H1 (cell line): Measurements from ENCODE around the gene ASB7. TPM values are rescaled to one million over a fixed set of nuclear protein-coding genes. Genes with fewer than 3 reads are reported as not detected.
A peak's percentile ranks its signal among the peaks of the same experiment; 100 is the strongest.

ENCODE experiments used
- CTCF ChIA-PET: fragments of 300-600 bp; sonication (Branson Sonifier 250); formaldehyde crosslinking; loops from one replicate; lab custom pipeline; 2021; ENCODE audit not compliant: partially characterized antibody; lab: Charles Lee
- POLR2A ChIA-PET: fragments of 300-600 bp; sonication (Branson Sonifier 250); formaldehyde crosslinking; loops from one replicate; lab custom pipeline; 2021; ENCODE audit warnings: inconsistent platforms; ENCODE audit not compliant: partially characterized antibody; lab: Charles Lee
- DNase-seq, 2 experiments: peaks; one replicate each; pipeline versions ENCODE4 v3.0.0 to v3.0.0-alpha.2; 2010 to 2022; ENCODE audit warnings: low spot score in 2 of 2, low read depth in 1 of 2, mixed read lengths in 1 of 2
- FAIRE-seq: peaks from 2 replicates; lab custom pipeline; 2011; peaks lifted over from hg19 to GRCh38; lab: Jason Lieb, UNC
- H2AFZ ChIP-seq: 2 replicates; pipeline ENCODE4 v1.8.1; 2012; ENCODE audit warnings: low read length, inconsistent platforms
- H2AK5ac ChIP-seq: 2 replicates; pipeline ENCODE4 v1.6.1; 2013; ENCODE audit warnings: low read depth, low read length
- H2BK120ac ChIP-seq: replicated peaks from 2 replicates; pipeline ENCODE3; 2013; ENCODE audit warnings: low read depth, low read length, inconsistent platforms
- H2BK12ac ChIP-seq: 2 replicates; pipeline ENCODE4 v1.6.1; 2013; ENCODE audit warnings: low read depth, low read length
- H2BK15ac ChIP-seq: 2 replicates; pipeline ENCODE4 v1.6.1; 2013; ENCODE audit warnings: low read length
- H2BK20ac ChIP-seq: 2 replicates; pipeline ENCODE4 v1.6.1; 2013; ENCODE audit warnings: low read length
- H2BK5ac ChIP-seq: 2 replicates; pipeline ENCODE4 v1.6.1; 2013; ENCODE audit warnings: low read depth, low read length
- H3K14ac ChIP-seq: 2 replicates; pipeline ENCODE4 v1.6.1; 2013; ENCODE audit warnings: inconsistent platforms; ENCODE audit not compliant: insufficient read length
- H3K18ac ChIP-seq: 2 replicates; pipeline ENCODE4 v1.6.1; 2013; ENCODE audit warnings: low read length; ENCODE audit errors: extremely low read depth
- H3K23ac ChIP-seq: 2 replicates; pipeline ENCODE4 v1.6.1; 2013; ENCODE audit warnings: inconsistent platforms; ENCODE audit not compliant: insufficient read length
- H3K23me2 ChIP-seq: 2 replicates; pipeline ENCODE4 v1.6.1; 2013; ENCODE audit warnings: low read depth, low read length
- H3K27ac ChIP-seq: 2 replicates; pipeline ENCODE4 v1.6.1; 2011; ENCODE audit warnings: low read depth, low read length, inconsistent platforms
- H3K27me3 ChIP-seq, 4 experiments: replicated peaks in 1 of 4; 1 replicate in 1 of 4; 2 replicates in 3 of 4; pipeline versions ENCODE4 v1.6.1 to v1.8.1; 2011 to 2013; ENCODE audit warnings: low read length in 3 of 4, mild to moderate bottlenecking in 3 of 4, inconsistent platforms in 2 of 4, mixed read lengths in 2 of 4, moderate library complexity in 1 of 4; ENCODE audit not compliant: control insufficient read depth in 3 of 4, insufficient read depth in 3 of 4; ENCODE audit errors: extremely low read depth in 1 of 4
- H3K36me3 ChIP-seq, 4 experiments: 2 replicates each; pipeline versions ENCODE4 v1.6.1 to v1.8.1; 2011 to 2013; ENCODE audit warnings: mild to moderate bottlenecking in 4 of 4, low read length in 3 of 4, moderate library complexity in 2 of 4, control low read depth in 1 of 4, inconsistent platforms in 1 of 4; ENCODE audit not compliant: insufficient read depth in 4 of 4, control insufficient read depth in 2 of 4
- H3K4ac ChIP-seq: replicated peaks from 2 replicates; pipeline ENCODE3; 2013; ENCODE audit warnings: low read length, low read depth, mixed read lengths, inconsistent platforms; ENCODE audit not compliant: insufficient read length
- H3K4me1 ChIP-seq, 4 experiments: replicated peaks in 1 of 4; 1 replicate in 1 of 4; 2 replicates in 3 of 4; pipeline versions ENCODE4 v1.6.1 to v1.8.1; 2011 to 2013; ENCODE audit warnings: low read length in 3 of 4, inconsistent platforms in 2 of 4, mixed read lengths in 1 of 4; ENCODE audit not compliant: insufficient read depth in 4 of 4, control insufficient read depth in 3 of 4
- H3K4me2 ChIP-seq, 2 experiments: 2 replicates each; pipeline versions ENCODE4 v1.6.1 to v1.8.1; 2011 to 2013; ENCODE audit warnings: low read depth in 2 of 2, low read length in 2 of 2, control low read depth in 1 of 2, inconsistent platforms in 1 of 2, mild to moderate bottlenecking in 1 of 2; ENCODE audit not compliant: insufficient read depth in 1 of 2
- H3K4me3 ChIP-seq, 4 experiments: fragments of 200-600, 300-600 bp in 1 of 4; sonication (generic), shearing (Covaris generic), sonication (Bioruptor Twin) in 1 of 4; 2 replicates each; pipeline versions ENCODE4 v1.5.1 to v1.8.1; 2011 to 2016; ENCODE audit warnings: low read length in 4 of 4, low read depth in 3 of 4, control low read depth in 2 of 4, inconsistent platforms in 2 of 4, mild to moderate bottlenecking in 2 of 4, mixed read lengths in 1 of 4, moderate library complexity in 1 of 4; ENCODE audit not compliant: insufficient read depth in 2 of 4; ENCODE audit errors: extremely low read depth in 1 of 4
- H3K56ac ChIP-seq: replicated peaks from 2 replicates; pipeline ENCODE3; 2013; ENCODE audit warnings: low read depth, mild to moderate bottlenecking, mixed read lengths, low read length, inconsistent platforms; ENCODE audit not compliant: insufficient read length
- H3K79me1 ChIP-seq: 2 replicates; pipeline ENCODE4 v1.6.1; 2013; ENCODE audit warnings: low read depth, low read length, control low read depth
- H3K79me2 ChIP-seq, 2 experiments: 2 replicates each; pipeline versions ENCODE4 v1.6.1 to v1.8.1; 2012 to 2013; ENCODE audit warnings: low read length in 2 of 2, mild to moderate bottlenecking in 2 of 2, inconsistent platforms in 1 of 2; ENCODE audit not compliant: insufficient read depth in 2 of 2, control insufficient read depth in 1 of 2
- H3K9ac ChIP-seq, 4 experiments: replicated peaks in 1 of 4; 1 replicate in 1 of 4; 2 replicates in 3 of 4; pipeline versions ENCODE4 v1.6.1 to v1.8.1; 2011 to 2013; ENCODE audit warnings: low read depth in 3 of 4, low read length in 3 of 4, control low read depth in 2 of 4, mild to moderate bottlenecking in 2 of 4, moderate library complexity in 2 of 4, inconsistent platforms in 1 of 4; ENCODE audit errors: extremely low read depth in 1 of 4
- H3K9me3 ChIP-seq, 2 experiments: 2 replicates each; pipeline versions ENCODE4 v1.6.1 to v1.8.1; 2012 to 2013; ENCODE audit warnings: mild to moderate bottlenecking in 2 of 2, moderate library complexity in 2 of 2, control low read depth in 1 of 2, inconsistent platforms in 1 of 2, low read depth in 1 of 2, low read length in 1 of 2, mixed read lengths in 1 of 2; ENCODE audit not compliant: insufficient read depth in 2 of 2
- H4K20me1 ChIP-seq, 2 experiments: replicated peaks in 1 of 2; 2 replicates each; pipeline versions ENCODE3 to v1.8.1; 2011 to 2013; ENCODE audit warnings: inconsistent platforms in 2 of 2, low read length in 2 of 2, mild to moderate bottlenecking in 1 of 2; ENCODE audit not compliant: insufficient read depth in 2 of 2, control insufficient read depth in 1 of 2
- H4K5ac ChIP-seq: 2 replicates; pipeline ENCODE4 v1.6.1; 2013; ENCODE audit warnings: low read length, low read depth, mixed read lengths, inconsistent platforms; ENCODE audit not compliant: insufficient read length
- H4K8ac ChIP-seq: 2 replicates; pipeline ENCODE4 v1.8.0; 2013; ENCODE audit warnings: mild to moderate bottlenecking, moderate library complexity, low read length, inconsistent platforms; ENCODE audit not compliant: insufficient read depth; ENCODE audit errors: extremely low read depth
- H4K91ac ChIP-seq: replicated peaks from 2 replicates; pipeline ENCODE3; 2013; ENCODE audit warnings: low read length, mixed read lengths, inconsistent platforms; ENCODE audit not compliant: insufficient read length
- BACH1 ChIP-seq: IDR thresholded peaks from 2 replicates; pipeline ENCODE4 v1.6.1; 2012; ENCODE audit warnings: low read length, improper control_type of control experiment
- MAFK ChIP-seq: IDR thresholded peaks from 2 replicates; pipeline ENCODE4 v1.6.1; 2012; ENCODE audit warnings: low read depth, mild to moderate bottlenecking, improper control_type of control experiment, low read length
- NRF1 ChIP-seq: IDR thresholded peaks from 2 replicates; pipeline ENCODE4 v1.6.1; 2011; ENCODE audit warnings: mild to moderate bottlenecking, low read depth, low read length, improper control_type of control experiment
- POLR2A ChIP-seq, 2 experiments: IDR thresholded peaks; 1 replicate in 1 of 2; 2 replicates in 1 of 2; pipeline ENCODE4 v1.6.1; 2011; ENCODE audit warnings: low read depth in 2 of 2, low read length in 2 of 2, mild to moderate bottlenecking in 2 of 2; ENCODE audit errors: control extremely low read depth in 1 of 2
- RBBP5 ChIP-seq: IDR thresholded peaks from 2 replicates; pipeline ENCODE4 v1.7.1; 2012; ENCODE audit warnings: low read depth, mild to moderate bottlenecking, inconsistent platforms, low read length, moderate library complexity, borderline replicate concordance
- ZNF274 ChIP-seq: IDR thresholded peaks from 2 replicates; pipeline ENCODE4 v1.7.0; 2012; ENCODE audit warnings: low read length, borderline replicate concordance; ENCODE audit errors: extremely low read depth
- WGBS, 2 experiments: shearing (Covaris generic) in 1 of 2; methylation state at CpG; one replicate each; pipeline versions ENCODE4 v1.1.6 to v1.1.7; 2013 to 2015; ENCODE audit warnings: low lambda C conversion rate in 2 of 2, mixed read lengths in 2 of 2, inconsistent platforms in 1 of 2, low coverage in 1 of 2, missing lambda C conversion rate in 1 of 2; ENCODE audit not compliant: insufficient replicate concordance in 2 of 2, insufficient coverage in 1 of 2, insufficient read length in 1 of 2; ENCODE audit errors: extremely low coverage in 1 of 2, missing lambda C conversion rate in 1 of 2; 5-methylcytosine and 5-hydroxymethylcytosine counted together
- polyA plus RNA-seq, 7 experiments: library from polyadenylated mRNA; depleted of rRNA in 3 of 7; stranded (reverse) in 5 of 7; unstranded in 2 of 7; fragments of >200 nt in 5 of 7; fragments of 200-250 nt in 2 of 7; gene quantifications; 1 replicate in 5 of 7; 2 replicates in 1 of 7; 4 replicates in 1 of 7; pipeline versions ENCODE4 v1.2.1 to v1.2.3, GENCODE V29; 2011 to 2013; ENCODE audit warnings: missing spikeins in 2 of 7, mixed read lengths in 2 of 7
- total RNA-seq: library from RNA; stranded (reverse); fragmentation: NEBNext Ultra II Directional; extraction: Animal tissue kit (Norgen Biotek cat#: 25700); gene quantifications from 2 replicates; pipeline ENCODE4 v1.2.1, GENCODE V29; 2021
- TF ChIP-seq, protein P1 (sequence below): IDR thresholded peaks from 2 replicates; pipeline ENCODE4 v1.6.1; 2011; ENCODE audit warnings: low read depth, mild to moderate bottlenecking, low read length; ENCODE audit not compliant: insufficient read depth

Gene ASB7
- total and polyA plus RNA-seq, 2 of the 8 experiments (the other 6 are each of a cell fraction or from before 2014, with no cell fraction given) = 5.2 to 12.8 TPM

DNA sequence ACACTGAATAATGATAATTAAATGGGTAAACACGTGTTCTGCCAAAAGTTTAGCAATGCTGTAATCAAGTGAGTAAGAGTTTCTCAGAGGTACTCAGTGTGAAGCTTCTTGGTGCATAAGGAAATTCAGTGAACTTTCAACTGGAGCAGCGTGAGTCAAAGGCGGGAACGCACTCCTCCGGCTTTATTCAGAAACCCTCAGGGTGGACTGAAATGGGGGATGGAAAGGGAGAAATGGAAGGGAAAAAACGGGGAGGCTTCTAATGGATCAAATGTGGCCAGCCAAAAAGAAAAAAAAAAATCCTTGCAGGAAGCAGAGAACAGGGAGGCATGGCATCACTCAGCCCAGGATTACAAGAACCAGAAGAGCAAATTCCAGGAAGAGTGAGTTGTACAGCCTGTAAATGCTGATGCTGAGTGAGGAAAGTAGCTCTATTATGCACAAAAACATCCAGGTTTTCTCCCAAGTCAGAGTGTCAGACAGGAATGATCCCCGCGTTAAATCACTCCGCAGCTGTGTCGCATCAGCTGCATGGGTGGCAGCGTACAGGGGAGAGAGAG, 85.3 kb downstream of the ASB7 start:
- WGBS, 2 experiments = 79% methylated on average over 11 of the region's 11 CpGs; no CpG with 5 or more reads in 1 of the 2 experiments
- TF ChIP-seq NRF1 (no peak), BACH1 (no peak), MAFK (no peak), ZNF274 (no peak), POLR2A (IDR thresholded peaks at IDR 0.05; ENCODE audit: control extremely low read depth in 1 of 2, low read depth in 2 of 2, low read length in 2 of 2) (no peak), RBBP5 (no peak)
- TF ChIP-seq, protein P1, sequence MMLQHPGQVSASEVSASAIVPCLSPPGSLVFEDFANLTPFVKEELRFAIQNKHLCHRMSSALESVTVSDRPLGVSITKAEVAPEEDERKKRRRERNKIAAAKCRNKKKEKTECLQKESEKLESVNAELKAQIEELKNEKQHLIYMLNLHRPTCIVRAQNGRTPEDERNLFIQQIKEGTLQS = no peak
- DNase-seq (no peak), FAIRE-seq (no peak)
- Histone ChIP-seq H3K9me3 (no peaks in the 10 kb centered on the region), H3K27ac (no peak overlapping the region), H3K56ac (no peak overlapping the region), H3K79me2 (no peaks in the 10 kb centered on the region), H3K18ac (no peak overlapping the region), H2BK120ac (no peak overlapping the region), H3K79me1 (no peaks in the 10 kb centered on the region), H3K36me3 (no peaks in the 10 kb centered on the region), H3K23me2 (no peaks in the 10 kb centered on the region), H2BK15ac (no peak overlapping the region), H3K27me3 (0 out of 7 replicates have a peak, but pooled peaks cover 0 to 2% (median 0%) of the 10 kb centered on the region in 4 experiments), H3K4me1 (peaks cover 6 to 10% (median 8%) of the 10 kb centered on the region in 4 experiments), H4K20me1 (no peaks in the 10 kb centered on the region), H4K91ac (no peak overlapping the region), H3K9ac (no peak overlapping the region), H2AK5ac (no peak overlapping the region), H4K8ac (no peak overlapping the region), H3K4ac (no peak overlapping the region), H3K14ac (no peak overlapping the region), H2BK20ac (no peak overlapping the region), H3K4me2 (no peak overlapping the region), H2AFZ (peak overlapping the region; percentile 93; the same call in 1 of the 2 replicates), H3K4me3 (no peak overlapping the region), H4K5ac (no peak overlapping the region), H2BK5ac (0 out of 2 replicates have a peak overlapping the region, but pooled peaks have one; percentile 88), H2BK12ac (peak overlapping the region; percentile 52; the same call in 1 of the 2 replicates), H3K23ac (no peak overlapping the region)
- POLR2A ChIA-PET = interaction anchor here (0.6 kb wide), 1 partner anchor 37 kb away, joined by 3 read pairs; no protein-coding TSS in a partner anchor
- CTCF ChIA-PET = interaction anchor here (0.6 to 1.4 kb wide), 3 partner anchors 9 to 231 kb away, joined by 4 to 6 read pairs (median 4); partner anchors contain the start of gene LRRK1
